GM18951 (cell line): ENCODE results near the gene TIMM44.

Source experiments
- POLR2A ChIP-seq: IDR thresholded peaks from 4 replicates; pipeline ENCODE4 v1.6.1; 2011; ENCODE audit warnings: mild to moderate bottlenecking; ENCODE audit not compliant: insufficient read length, insufficient read depth; ENCODE audit errors: extremely low read depth
- in situ Hi-C: fragments of 300-500 bp; cut with MboI; formaldehyde crosslinking; loops from one replicate; pipeline ENCODE4 v1.12.0; 2022; ENCODE audit warnings: low sequenced_read_pairs, mixed read lengths, inconsistent platforms; ENCODE audit not compliant: unreplicated experiment

TIMM44 gene

DNA sequence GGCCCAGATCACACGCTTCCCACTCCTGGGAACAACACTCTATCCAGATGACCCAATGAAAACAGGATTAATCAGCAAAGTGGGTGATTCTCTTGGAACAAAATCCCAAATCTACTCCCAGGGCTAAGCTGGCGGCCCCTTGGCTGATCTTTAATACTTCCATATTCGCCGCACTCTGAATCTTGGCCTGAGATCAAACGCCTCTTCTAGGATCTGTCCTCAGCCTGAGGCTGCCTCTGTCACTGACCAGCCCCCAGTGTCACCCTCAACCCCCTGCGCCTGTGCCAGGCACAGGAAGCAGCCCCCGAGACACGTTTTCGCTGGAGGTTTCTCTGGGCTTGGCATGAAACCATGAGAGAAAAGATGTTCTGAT lies 15.1 kb downstream of the TIMM44 start:
- no peak for TF ChIP-seq POLR2A
- in situ Hi-C loops = no loop called here

GRCh38 chr19:7927605-7928333 lies 15.7 kb downstream of the TIMM44 start:
- in situ Hi-C loops = no loop called here
- TF ChIP-seq POLR2A = no peak

- in situ Hi-C loops = no loop called here
- no peak for TF ChIP-seq POLR2A
Observed at GRCh38 chr19:7926727-7927604, 16.5 kb downstream of the TIMM44 start.

GRCh38 chr19:7926021-7926726 lies 17.3 kb downstream of the TIMM44 start, which contains the start of gene CTXN1:
CTXN1 (minus strand) TSS chr19:7926135; CDS start chr19:7925538, 597 bp downstream.
- no peak for TF ChIP-seq POLR2A
- in situ Hi-C loops = no loop called here

GRCh38 chr19:7925171-7925851 lies 18.2 kb downstream of the TIMM44 start:
- TF ChIP-seq POLR2A = no peak
- in situ Hi-C loops = no loop called here

GRCh38 chr19:7924651-7925170 lies 18.8 kb downstream of the TIMM44 start:
- in situ Hi-C loops = no loop called here
- no peak for TF ChIP-seq POLR2A

- TF ChIP-seq POLR2A = no peak
- in situ Hi-C loops = no loop called here
Observed at GRCh38 chr19:7924241-7924640, 19.2 kb downstream of the TIMM44 start.

GRCh38 chr19:7923295-7924191 lies 19.9 kb downstream of the TIMM44 start:
- TF ChIP-seq POLR2A = no peak
- in situ Hi-C loops = no loop called here

DNA sequence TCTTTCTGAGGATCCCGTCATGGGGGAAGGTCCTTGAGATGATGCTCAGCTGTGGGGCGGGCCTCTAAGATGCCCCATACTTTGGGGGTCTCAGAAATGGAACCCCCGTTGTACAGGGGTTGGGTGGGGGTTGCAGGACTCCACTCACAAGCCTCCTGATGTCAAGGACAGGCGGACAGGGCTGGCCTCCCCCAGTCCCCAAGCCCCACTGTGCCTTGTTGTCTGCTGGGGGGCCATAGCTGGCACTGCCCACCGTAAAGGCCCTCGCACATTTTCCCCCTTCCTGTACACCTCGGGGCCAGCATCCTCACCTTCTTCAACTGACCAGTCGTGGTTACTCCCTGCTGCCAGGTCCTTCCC lies 20.6 kb downstream of the TIMM44 start:
- TF ChIP-seq POLR2A = no peak
- in situ Hi-C loops = no loop called here

DNA sequence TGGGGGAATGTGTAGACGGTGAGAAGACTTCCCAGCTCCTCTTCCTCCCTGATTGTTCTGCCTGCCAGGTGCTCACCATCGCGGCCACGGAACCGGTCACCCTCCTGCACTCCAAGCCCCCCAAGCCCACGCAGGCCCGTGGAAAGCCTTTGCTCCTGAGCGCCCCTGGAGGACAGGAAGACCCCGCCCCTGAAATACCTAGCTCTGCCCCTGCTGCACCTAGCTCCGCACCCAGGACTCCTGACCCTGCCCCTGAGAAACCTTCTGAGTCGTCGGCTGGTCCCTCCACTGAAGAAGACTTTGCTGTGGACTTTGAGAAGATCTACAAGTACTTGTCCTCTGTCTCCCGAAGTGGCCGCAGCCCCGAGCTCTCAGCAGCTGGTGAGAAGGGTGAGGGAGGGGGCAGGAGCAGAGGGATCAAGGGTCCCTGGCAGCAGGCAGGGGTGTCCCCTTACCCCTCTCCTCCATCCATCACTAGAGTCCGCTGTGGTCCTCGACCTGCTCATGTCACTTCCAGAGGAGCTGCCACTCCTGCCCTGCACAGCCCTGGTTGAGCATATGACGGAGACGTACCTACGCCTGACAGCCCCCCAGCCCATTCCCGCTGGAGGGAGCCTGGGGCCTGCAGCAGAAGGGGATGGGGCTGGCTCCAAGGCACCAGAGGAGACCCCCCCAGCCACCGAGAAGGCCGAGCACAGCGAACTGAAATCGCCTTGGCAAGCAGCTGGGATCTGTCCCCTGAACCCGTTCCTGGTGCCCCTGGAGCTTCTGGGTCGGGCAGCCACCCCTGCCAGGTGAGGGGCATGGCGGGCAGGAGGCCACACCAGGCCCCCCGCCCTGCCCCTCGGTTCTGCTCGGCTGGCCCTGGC lies 21.3 kb downstream of the TIMM44 start:
- in situ Hi-C loops = no loop called here
- TF ChIP-seq POLR2A = no peak
